A549 (cell line): ENCODE results near the gene LILRB2. TPM values are rescaled to one million over a fixed set of nuclear protein-coding genes. Genes with fewer than 3 reads are reported as not detected.
A peak's percentile ranks its signal among the peaks of the same experiment; 100 is the strongest.
"Not testable (repeated sequence)": the region's sequence is repeated elsewhere in the genome, so short reads cannot be mapped to it uniquely, and the experiment has no call there.

ENCODE experiments used
- ATAC-seq, 2 experiments: fragments of 200-7000 bp in 1 of 2; fragments of >200 bp in 1 of 2; cut with Nextera tagmentation in 1 of 2; cut with Tn5 transposase in 1 of 2; 3 replicates each; pipeline versions ENCODE4 v1.8.0 to v1.9.1; 2018 to 2020; ENCODE audit warnings: mild to moderate bottlenecking in 1 of 2, moderate library complexity in 1 of 2
- CTCF ChIA-PET: fragments of 300-600 bp; sonication (Branson Sonifier 250); formaldehyde crosslinking; extraction: SDS; loops from one replicate; lab custom pipeline; 2021; ENCODE audit warnings: antibody characterized with exemption, inconsistent platforms; lab: Yijun Ruan, JAX
- POLR2A ChIA-PET: fragments of 350-600 bp; formaldehyde crosslinking; extraction: SDS; loops from one replicate; lab custom pipeline; 2021; ENCODE audit warnings: antibody characterized with exemption, inconsistent platforms; lab: Yijun Ruan, JAX
- DNase-seq, 2 experiments: peaks; one replicate each; pipeline versions ENCODE4 v3.0.0 to v3.0.0-alpha.2; 2011 to 2016; ENCODE audit warnings: low read depth in 1 of 2, low spot score in 1 of 2
- FAIRE-seq: peaks from 2 replicates; lab custom pipeline; 2011; peaks lifted over from hg19 to GRCh38; lab: Jason Lieb, UNC
- H3K27ac ChIP-seq, 2 experiments: fragments of >200 bp; sonication (Bioruptor Twin); formaldehyde crosslinking; 3 replicates each; pipeline ENCODE4 v1.5.1; 2016 to 2017
- H3K4me1 ChIP-seq: fragments of >200 bp; sonication (Bioruptor Twin); formaldehyde crosslinking; 3 replicates; pipeline ENCODE4 v1.6.1; 2016
- H3K4me2 ChIP-seq: fragments of >200 bp; sonication (Bioruptor Twin); formaldehyde crosslinking; 3 replicates; pipeline ENCODE4 v1.6.1; 2016
- H3K4me3 ChIP-seq: fragments of >200 bp; sonication (Bioruptor Twin); formaldehyde crosslinking; 3 replicates; pipeline ENCODE4 v1.5.1; 2016
- H3K9me3 ChIP-seq: fragments of >200 bp; sonication (Bioruptor Twin); formaldehyde crosslinking; 3 replicates; pipeline ENCODE4 v1.6.1; 2016
- BHLHE40 ChIP-seq: IDR thresholded peaks from 2 replicates; pipeline ENCODE4 v1.6.1; 2012; ENCODE audit warnings: low read depth, low read length, inconsistent platforms
- FOSB ChIP-seq: fragments of 250-450 bp; sonication (Bioruptor Pico); IDR thresholded peaks from 2 replicates; pipeline ENCODE4 v1.5.0; 2020; ENCODE audit warnings: mild to moderate bottlenecking, moderate library complexity
- FOSL2 ChIP-seq, 2 experiments: fragments of 450-650 bp in 1 of 2; fragments of >200 bp in 1 of 2; sonication (Bioruptor Twin) in 1 of 2; formaldehyde crosslinking; IDR thresholded peaks; 2 replicates each; pipeline versions ENCODE4 v1.5.0 to v1.6.1; 2016 to 2020; ENCODE audit warnings: mild to moderate bottlenecking in 1 of 2, moderate library complexity in 1 of 2
- GATA3 ChIP-seq: IDR thresholded peaks from 2 replicates; pipeline ENCODE4 v1.6.1; 2012; ENCODE audit warnings: borderline replicate concordance
- HOXB13 ChIP-seq: fragments of 250-450 bp; sonication (Bioruptor Pico); IDR thresholded peaks from 2 replicates; pipeline ENCODE4 v1.5.0; 2020; ENCODE audit warnings: low read depth, mild to moderate bottlenecking, moderate library complexity
- HOXB5 ChIP-seq: fragments of 250-450 bp; sonication (Bioruptor Pico); IDR thresholded peaks from 2 replicates; pipeline ENCODE4 v1.5.0; 2020; ENCODE audit warnings: mild to moderate bottlenecking, moderate library complexity
- KDM5A ChIP-seq: fragments of 200-600 bp; sonication (generic); IDR thresholded peaks from 2 replicates; pipeline ENCODE4 v1.6.1; 2016; ENCODE audit warnings: antibody characterized with exemption, mild to moderate bottlenecking
- MAFK ChIP-seq: fragments of 450-650 bp; IDR thresholded peaks from 2 replicates; pipeline ENCODE4 v1.6.1; 2014; ENCODE audit not compliant: partially characterized antibody
- POLR2AphosphoS2 ChIP-seq: conservative IDR thresholded peaks from 2 replicates; pipeline ENCODE4 v1.6.1; 2012; ENCODE audit warnings: low read length, improper control_type of control experiment, inconsistent platforms
- RARB ChIP-seq: fragments of 250-450 bp; sonication (Bioruptor Pico); IDR thresholded peaks from 2 replicates; pipeline ENCODE4 v1.8.0; 2021; ENCODE audit warnings: mild to moderate bottlenecking, moderate library complexity
- RNF2 ChIP-seq: fragments of 200-600 bp; sonication (generic); IDR thresholded peaks from 2 replicates; pipeline ENCODE4 v1.6.1; 2016; ENCODE audit warnings: low read depth, mild to moderate bottlenecking, antibody characterized with exemption, moderate library complexity, borderline replicate concordance
- SREBF2 ChIP-seq: fragments of 450-650 bp; IDR thresholded peaks from 2 replicates; pipeline ENCODE4 v1.6.1; 2014; ENCODE audit warnings: mild to moderate bottlenecking, moderate library complexity
- TP53 ChIP-seq: fragments of 250-450 bp; sonication (Bioruptor Pico); IDR thresholded peaks from 2 replicates; pipeline ENCODE4 v1.5.0; 2021; ENCODE audit warnings: mild to moderate bottlenecking, moderate library complexity
- WGBS: methylation state at CpG from one replicate; pipeline ENCODE4 v1.1.6; 2017; ENCODE audit errors: missing lambda C conversion rate; 5-methylcytosine and 5-hydroxymethylcytosine counted together
- polyA plus RNA-seq, 4 experiments: library from polyadenylated mRNA; depleted of rRNA in 3 of 4; stranded (reverse); fragments of >200 nt; fragmentation: RNase III in 1 of 4; extraction: RNeasy Plus Mini Kit Qiagen cat#74134 plus additional on column Dnase treatment in 1 of 4; gene quantifications; 2 replicates in 3 of 4; 3 replicates in 1 of 4; pipeline ENCODE4 v1.2.3, GENCODE V29; 2011 to 2017
- TF ChIP-seq, protein P1 (sequence below): fragments of 200-600 bp; sonication (generic); IDR thresholded peaks from 2 replicates; pipeline ENCODE4 v1.6.1; 2016; ENCODE audit warnings: antibody characterized with exemption, mild to moderate bottlenecking, moderate library complexity
- TF ChIP-seq, protein P2 (sequence below): fragments of 250-450 bp; sonication (Bioruptor Pico); IDR thresholded peaks from 2 replicates; pipeline ENCODE4 v1.5.0; 2020; ENCODE audit warnings: low read depth, mild to moderate bottlenecking, moderate library complexity
- TF ChIP-seq, protein P3 (sequence below): IDR thresholded peaks from 2 replicates; pipeline ENCODE4 v1.6.1; 2012
- TF ChIP-seq, protein P4 (sequence below): fragments of >200 bp; sonication (Bioruptor Twin); formaldehyde crosslinking; IDR thresholded peaks from 3 replicates; pipeline ENCODE4 v1.6.1; 2016

Gene LILRB2
- polyA plus RNA-seq, 2 of the 4 experiments (the other 2 are of a cell fraction): not detected

DNA sequence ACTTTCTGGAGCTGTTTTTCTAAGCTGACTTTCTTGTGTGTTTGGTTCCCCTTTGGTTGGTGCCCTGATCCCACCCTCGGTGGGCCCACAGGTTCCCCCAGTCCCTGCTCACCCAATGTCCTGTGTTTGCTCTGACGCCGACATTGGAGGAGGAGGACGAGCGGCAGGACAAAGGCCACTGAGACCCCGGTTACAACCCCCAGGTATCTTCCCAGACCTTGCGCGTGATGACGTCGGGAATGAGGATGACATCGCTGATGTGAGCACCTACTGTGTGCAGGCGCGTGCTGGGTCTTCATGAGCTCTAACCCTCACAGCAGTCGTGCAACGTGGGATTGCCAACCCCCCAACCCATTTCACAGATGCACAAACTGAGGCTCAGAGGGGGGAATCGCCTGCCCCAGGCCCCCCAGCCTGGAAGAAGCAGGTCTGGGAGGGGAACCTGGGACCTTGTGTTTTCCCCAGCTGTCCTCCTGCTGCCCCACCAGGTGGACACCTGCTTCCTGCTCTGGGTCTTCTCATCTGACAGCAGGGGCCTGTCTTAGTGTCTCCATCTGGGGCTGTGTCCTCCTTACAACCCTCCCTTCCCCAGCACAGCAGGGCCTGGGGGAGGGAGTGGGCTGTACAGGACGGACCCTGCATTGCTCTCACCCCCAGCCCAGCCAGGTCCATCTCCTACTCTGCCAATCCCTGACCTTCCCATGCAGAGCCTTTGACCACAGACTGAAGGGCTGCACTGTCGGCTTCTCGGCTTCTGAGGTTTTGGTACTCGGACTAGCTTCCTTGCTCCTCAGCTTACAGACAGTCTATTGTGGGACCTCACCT lies 33.6 kb downstream of the LILRB2 start (continued):
- TF ChIP-seq, protein P1, sequence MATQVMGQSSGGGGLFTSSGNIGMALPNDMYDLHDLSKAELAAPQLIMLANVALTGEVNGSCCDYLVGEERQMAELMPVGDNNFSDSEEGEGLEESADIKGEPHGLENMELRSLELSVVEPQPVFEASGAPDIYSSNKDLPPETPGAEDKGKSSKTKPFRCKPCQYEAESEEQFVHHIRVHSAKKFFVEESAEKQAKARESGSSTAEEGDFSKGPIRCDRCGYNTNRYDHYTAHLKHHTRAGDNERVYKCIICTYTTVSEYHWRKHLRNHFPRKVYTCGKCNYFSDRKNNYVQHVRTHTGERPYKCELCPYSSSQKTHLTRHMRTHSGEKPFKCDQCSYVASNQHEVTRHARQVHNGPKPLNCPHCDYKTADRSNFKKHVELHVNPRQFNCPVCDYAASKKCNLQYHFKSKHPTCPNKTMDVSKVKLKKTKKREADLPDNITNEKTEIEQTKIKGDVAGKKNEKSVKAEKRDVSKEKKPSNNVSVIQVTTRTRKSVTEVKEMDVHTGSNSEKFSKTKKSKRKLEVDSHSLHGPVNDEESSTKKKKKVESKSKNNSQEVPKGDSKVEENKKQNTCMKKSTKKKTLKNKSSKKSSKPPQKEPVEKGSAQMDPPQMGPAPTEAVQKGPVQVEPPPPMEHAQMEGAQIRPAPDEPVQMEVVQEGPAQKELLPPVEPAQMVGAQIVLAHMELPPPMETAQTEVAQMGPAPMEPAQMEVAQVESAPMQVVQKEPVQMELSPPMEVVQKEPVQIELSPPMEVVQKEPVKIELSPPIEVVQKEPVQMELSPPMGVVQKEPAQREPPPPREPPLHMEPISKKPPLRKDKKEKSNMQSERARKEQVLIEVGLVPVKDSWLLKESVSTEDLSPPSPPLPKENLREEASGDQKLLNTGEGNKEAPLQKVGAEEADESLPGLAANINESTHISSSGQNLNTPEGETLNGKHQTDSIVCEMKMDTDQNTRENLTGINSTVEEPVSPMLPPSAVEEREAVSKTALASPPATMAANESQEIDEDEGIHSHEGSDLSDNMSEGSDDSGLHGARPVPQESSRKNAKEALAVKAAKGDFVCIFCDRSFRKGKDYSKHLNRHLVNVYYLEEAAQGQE: no peak
- TF ChIP-seq POLR2AphosphoS2: no peak
- no peak for TF ChIP-seq FOSB
- TF ChIP-seq BHLHE40: no peak
- no peak for TF ChIP-seq MAFK

DNA sequence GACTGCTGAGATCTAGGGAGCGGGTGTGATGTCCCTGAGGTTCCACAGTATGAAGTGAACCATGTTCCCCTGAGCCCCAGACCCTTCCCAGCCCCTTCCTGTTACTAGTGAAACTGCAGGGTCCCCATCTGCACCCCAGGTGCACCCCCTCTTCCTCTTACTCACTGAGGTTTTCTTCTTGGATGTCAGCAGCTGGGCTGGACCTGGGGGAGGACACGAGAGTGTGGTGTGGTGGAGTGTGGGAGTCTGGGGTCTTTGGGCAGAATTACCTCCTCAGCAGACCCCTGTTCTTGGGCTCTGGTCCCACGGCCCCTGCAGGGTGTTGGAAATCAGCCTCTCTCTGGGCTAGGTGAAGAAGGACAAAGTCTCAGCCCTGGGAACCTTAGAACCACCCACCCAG lies 35.0 kb downstream of the LILRB2 start:
- H3K4me3 ChIP-seq: no peak overlapping the region
- TF ChIP-seq TP53 (CRISPR knock-in tag): no peak
- no peak for TF ChIP-seq RARB (CRISPR knock-in tag)
- no peak for TF ChIP-seq SREBF2
- TF ChIP-seq, protein P2, sequence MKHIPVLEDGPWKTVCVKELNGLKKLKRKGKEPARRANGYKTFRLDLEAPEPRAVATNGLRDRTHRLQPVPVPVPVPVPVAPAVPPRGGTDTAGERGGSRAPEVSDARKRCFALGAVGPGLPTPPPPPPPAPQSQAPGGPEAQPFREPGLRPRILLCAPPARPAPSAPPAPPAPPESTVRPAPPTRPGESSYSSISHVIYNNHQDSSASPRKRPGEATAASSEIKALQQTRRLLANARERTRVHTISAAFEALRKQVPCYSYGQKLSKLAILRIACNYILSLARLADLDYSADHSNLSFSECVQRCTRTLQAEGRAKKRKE (CRISPR knock-in tag): no peak
- TF ChIP-seq HOXB13 (CRISPR knock-in tag): no peak
- no peak for TF ChIP-seq RNF2
- TF ChIP-seq GATA3: no peak
- TF ChIP-seq, protein P3, sequence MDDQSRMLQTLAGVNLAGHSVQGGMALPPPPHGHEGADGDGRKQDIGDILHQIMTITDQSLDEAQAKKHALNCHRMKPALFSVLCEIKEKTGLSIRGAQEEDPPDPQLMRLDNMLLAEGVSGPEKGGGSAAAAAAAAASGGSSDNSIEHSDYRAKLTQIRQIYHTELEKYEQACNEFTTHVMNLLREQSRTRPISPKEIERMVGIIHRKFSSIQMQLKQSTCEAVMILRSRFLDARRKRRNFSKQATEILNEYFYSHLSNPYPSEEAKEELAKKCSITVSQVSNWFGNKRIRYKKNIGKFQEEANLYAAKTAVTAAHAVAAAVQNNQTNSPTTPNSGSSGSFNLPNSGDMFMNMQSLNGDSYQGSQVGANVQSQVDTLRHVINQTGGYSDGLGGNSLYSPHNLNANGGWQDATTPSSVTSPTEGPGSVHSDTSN: no peak
- no peak for TF ChIP-seq FOSL2 (IDR thresholded peaks at IDR 0.05)
- TF ChIP-seq FOSL2 (CRISPR knock-in tag; IDR thresholded peaks at IDR 0.05): no peak
- TF ChIP-seq KDM5A: no peak
- no peak for TF ChIP-seq HOXB5 (CRISPR knock-in tag)
- TF ChIP-seq, protein P4, sequence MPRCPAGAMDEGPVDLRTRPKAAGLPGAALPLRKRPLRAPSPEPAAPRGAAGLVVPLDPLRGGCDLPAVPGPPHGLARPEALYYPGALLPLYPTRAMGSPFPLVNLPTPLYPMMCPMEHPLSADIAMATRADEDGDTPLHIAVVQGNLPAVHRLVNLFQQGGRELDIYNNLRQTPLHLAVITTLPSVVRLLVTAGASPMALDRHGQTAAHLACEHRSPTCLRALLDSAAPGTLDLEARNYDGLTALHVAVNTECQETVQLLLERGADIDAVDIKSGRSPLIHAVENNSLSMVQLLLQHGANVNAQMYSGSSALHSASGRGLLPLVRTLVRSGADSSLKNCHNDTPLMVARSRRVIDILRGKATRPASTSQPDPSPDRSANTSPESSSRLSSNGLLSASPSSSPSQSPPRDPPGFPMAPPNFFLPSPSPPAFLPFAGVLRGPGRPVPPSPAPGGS: no peak
- ATAC-seq: no peak
- H3K27ac ChIP-seq: no peak overlapping the region
- H3K9me3 ChIP-seq: no peaks in the 10 kb centered on the region
- no peaks in the 10 kb centered on the region for H3K4me1 ChIP-seq
- no peak overlapping the region for H3K4me2 ChIP-seq
- no peak for DNase-seq
- ChIA-PET CTCF (interaction anchor here (0.6 kb wide), 1 partner anchor 318 kb away, joined by 3 read pairs; no protein-coding TSS in a partner anchor), POLR2A (no interaction called here)
- 31% methylated on average over 3 of the region's 3 CpGs for WGBS
- FAIRE-seq: no peak

DNA sequence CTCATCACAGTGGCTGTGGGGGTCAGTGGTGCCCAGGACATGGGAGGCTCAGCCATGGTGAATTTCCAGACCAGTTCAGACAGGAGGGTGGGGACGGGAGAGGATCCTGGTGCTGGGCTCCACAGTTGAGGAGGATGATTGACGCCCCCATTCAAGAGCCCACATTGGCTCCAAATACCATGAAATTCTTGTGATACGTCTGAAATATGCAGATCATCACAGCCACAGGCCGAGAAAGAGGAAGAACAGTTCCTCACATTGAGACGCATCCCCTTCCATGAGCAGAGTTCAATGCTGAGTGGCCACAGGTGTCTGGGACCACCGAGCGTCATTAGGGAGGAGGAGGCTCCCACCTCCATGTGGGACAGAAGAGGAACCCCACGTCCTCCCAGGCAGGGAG lies 37.1 kb downstream of the LILRB2 start:
- H3K4me1 ChIP-seq, ATAC-seq, H3K4me3 ChIP-seq, POLR2A ChIA-PET, FAIRE-seq, H3K27ac ChIP-seq, DNase-seq, H3K9me3 ChIP-seq, H3K4me2 ChIP-seq: not testable (repeated sequence)
- WGBS: 27% methylated on average over 7 of the region's 8 CpGs
- CTCF ChIA-PET: interaction anchor here (1.4 to 3.1 kb wide), 2 partner anchors 13 to 14 kb away, joined by 3 to 8 read pairs; no protein-coding TSS in a partner anchor

DNA sequence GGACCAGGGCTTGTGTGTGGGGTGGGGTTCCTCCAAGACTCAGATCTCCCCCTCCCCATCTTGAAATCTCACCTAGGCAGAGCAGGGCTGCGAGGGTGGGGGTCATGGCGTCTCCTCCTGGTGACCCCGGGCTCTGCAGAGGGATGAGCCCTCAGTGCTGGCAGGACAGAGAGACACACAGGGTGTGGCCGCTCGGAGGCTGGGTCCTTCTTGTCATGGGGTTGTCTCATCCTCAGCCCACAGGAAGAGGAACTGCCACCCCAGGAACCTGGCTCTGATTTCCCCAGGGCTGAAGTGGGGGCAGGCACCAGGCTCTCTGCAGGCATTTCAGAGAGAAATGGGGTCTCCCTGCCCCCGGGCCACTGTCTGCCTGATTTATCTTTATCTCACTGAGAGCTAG lies 38.3 kb downstream of the LILRB2 start, which contains the start of gene LILRA6:
TSS of gene LILRA6 (minus strand) at position 145 of the 400 bp plus-strand sequence.
- H3K4me1 ChIP-seq, H3K4me3 ChIP-seq, DNase-seq, POLR2A ChIA-PET, H3K9me3 ChIP-seq, H3K4me2 ChIP-seq, FAIRE-seq, H3K27ac ChIP-seq: not testable (repeated sequence)
- WGBS: 19% methylated on average over 3 of the region's 6 CpGs
- CTCF ChIA-PET: interaction anchor here (1.0 to 3.1 kb wide), 3 partner anchors 10 to 15 kb away, joined by 3 to 8 read pairs (median 4); no protein-coding TSS in a partner anchor
- ATAC-seq: peak; percentile 30 to 40; a peak in 4 of 6 replicates

DNA sequence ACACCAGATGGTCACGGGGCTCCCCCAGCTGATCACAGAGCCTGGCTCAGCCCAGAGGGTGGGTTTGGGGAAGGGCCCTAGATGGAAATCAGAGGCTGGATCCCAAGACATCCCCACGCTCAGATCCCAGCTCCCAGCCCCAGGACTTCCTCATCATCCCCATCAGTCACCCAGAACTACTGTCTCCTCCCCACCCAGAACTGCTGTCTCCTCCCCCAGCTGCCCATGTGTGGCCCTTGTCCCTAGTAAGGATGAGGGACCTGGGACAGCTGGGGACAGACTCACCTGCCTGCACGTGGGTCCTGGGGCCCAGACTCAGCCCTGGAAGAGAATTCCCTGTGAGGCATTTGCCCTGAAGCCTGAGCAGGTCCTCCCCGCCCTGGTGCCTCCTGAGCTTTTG lies 38.7 kb downstream of the LILRB2 start:
- POLR2A ChIA-PET, FAIRE-seq, DNase-seq, H3K4me2 ChIP-seq, H3K4me3 ChIP-seq, H3K27ac ChIP-seq, H3K4me1 ChIP-seq, H3K9me3 ChIP-seq: not testable (repeated sequence)
- 36% methylated on average over 3 of the region's 4 CpGs for WGBS
- peak in 1 of 2 experiments; percentile 6; a peak in 2 of 6 replicates for ATAC-seq
- CTCF ChIA-PET: interaction anchor here (1.0 to 3.1 kb wide), 2 partner anchors 10 to 12 kb away, joined by 4 to 8 read pairs; no protein-coding TSS in a partner anchor
